DOHH2 (cell line): ENCODE measurements around the gene LRRN2.

Source experiments
- H3F3A ChIP-seq: fragments of 200-600 bp; sonication (generic), shearing (Covaris generic); 2 replicates; pipeline ENCODE4 v1.6.0; 2016; ENCODE audit warnings: antibody characterized with exemption, mild to moderate bottlenecking; ENCODE audit not compliant: control insufficient read depth, insufficient read depth
- H3K27ac ChIP-seq: fragments of 200-600 bp; sonication (generic); 2 replicates; pipeline ENCODE4 v1.5.1; 2014; ENCODE audit warnings: low read depth, mild to moderate bottlenecking, low read length, moderate library complexity
- H3K27me3 ChIP-seq: fragments of 200-600 bp; sonication (generic); 2 replicates; pipeline ENCODE4 v1.6.1; 2014; ENCODE audit warnings: mild to moderate bottlenecking, low read length, mixed read lengths; ENCODE audit not compliant: control insufficient read depth
- H3K36me3 ChIP-seq: fragments of 200-600 bp; sonication (generic); 2 replicates; pipeline ENCODE4 v1.6.1; 2014; ENCODE audit warnings: mild to moderate bottlenecking, low read length, moderate library complexity, mixed read lengths; ENCODE audit not compliant: control insufficient read depth
- H3K4me1 ChIP-seq: fragments of 200-600 bp; sonication (generic); 2 replicates; pipeline ENCODE4 v1.6.1; 2014; ENCODE audit warnings: mild to moderate bottlenecking, low read length, mixed read lengths; ENCODE audit not compliant: control insufficient read depth
- H3K4me2 ChIP-seq: fragments of 200-600 bp; sonication (generic); 2 replicates; pipeline ENCODE4 v1.6.0; 2014; ENCODE audit warnings: mild to moderate bottlenecking, low read length, moderate library complexity
- H3K4me3 ChIP-seq: fragments of 200-600 bp; sonication (generic); 2 replicates; pipeline ENCODE4 v1.5.1; 2014; ENCODE audit warnings: mild to moderate bottlenecking, low read length, mixed read lengths
- H3K79me2 ChIP-seq: fragments of 200-600 bp; sonication (generic); 2 replicates; pipeline ENCODE4 v1.6.1; 2014; ENCODE audit warnings: mild to moderate bottlenecking, low read length, mixed read lengths; ENCODE audit not compliant: control insufficient read depth
- H3K9me2 ChIP-seq: fragments of 200-600 bp; sonication (generic); replicated peaks from 2 replicates; pipeline ENCODE4 v1.6.1; 2014; ENCODE audit warnings: mild to moderate bottlenecking, low read length, mixed read lengths; ENCODE audit not compliant: control insufficient read depth
- H3K9me3 ChIP-seq: fragments of 200-600 bp; sonication (generic); 2 replicates; pipeline ENCODE4 v1.6.1; 2014; ENCODE audit warnings: antibody characterized with exemption, low read length, mixed read lengths; ENCODE audit not compliant: control insufficient read depth, insufficient read depth
- H4K20me1 ChIP-seq: fragments of 200-600 bp; sonication (generic); 2 replicates; pipeline ENCODE4 v1.6.0; 2014; ENCODE audit warnings: low read depth, mild to moderate bottlenecking, antibody characterized with exemption, low read length, moderate library complexity; ENCODE audit not compliant: control insufficient read depth, insufficient read depth
- CTCF ChIP-seq: fragments of 200-600 bp; sonication (generic); IDR thresholded peaks from one replicate; pipeline ENCODE4 v1.5.1; 2014; ENCODE audit warnings: antibody characterized with exemption, mild to moderate bottlenecking, low read depth, low read length; ENCODE audit not compliant: poor library complexity, severe bottlenecking
- EZH2phosphoT487 ChIP-seq: fragments of 200-600 bp; sonication (generic); IDR thresholded peaks from 2 replicates; pipeline ENCODE4 v1.6.1; 2017; ENCODE audit warnings: borderline replicate concordance, mild to moderate bottlenecking, antibody characterized with exemption, low read length, moderate library complexity, mixed read lengths

LRRN2 gene

GRCh38 chr1:204650911-204651570 is 34.5 kb downstream of the LRRN2 start:
- Histone ChIP-seq H3F3A (no peaks in the 10 kb centered on the region), H3K9me2 (no peaks in the 10 kb centered on the region), H3K79me2 (no peaks in the 10 kb centered on the region), H3K4me2 (no peak overlapping the region), H4K20me1 (no peaks in the 10 kb centered on the region), H3K9me3 (no peaks in the 10 kb centered on the region), H3K4me1 (no peaks in the 10 kb centered on the region), H3K4me3 (no peak overlapping the region), H3K36me3 (no peaks in the 10 kb centered on the region), H3K27ac (no peak overlapping the region), H3K27me3 (peaks cover 20% of the 10 kb centered on the region)
- TF ChIP-seq CTCF (no peak), EZH2phosphoT487 (no peak)

GRCh38 chr1:204649721-204650521 is 35.6 kb downstream of the LRRN2 start:
- Histone ChIP-seq H3K9me3 (no peaks in the 10 kb centered on the region), H3K79me2 (no peaks in the 10 kb centered on the region), H3F3A (no peaks in the 10 kb centered on the region), H4K20me1 (no peaks in the 10 kb centered on the region), H3K4me3 (no peak overlapping the region), H3K27me3 (peaks cover 20% of the 10 kb centered on the region), H3K27ac (no peak overlapping the region), H3K4me1 (no peaks in the 10 kb centered on the region), H3K36me3 (no peaks in the 10 kb centered on the region), H3K9me2 (no peaks in the 10 kb centered on the region), H3K4me2 (no peak overlapping the region)
- TF ChIP-seq EZH2phosphoT487 (no peak), CTCF (no peak)

- Histone ChIP-seq H4K20me1 (no peaks in the 10 kb centered on the region), H3K27ac (no peak overlapping the region), H3F3A (no peaks in the 10 kb centered on the region), H3K9me2 (no peaks in the 10 kb centered on the region), H3K27me3 (peaks cover 20% of the 10 kb centered on the region), H3K4me2 (no peak overlapping the region), H3K4me1 (no peaks in the 10 kb centered on the region), H3K79me2 (no peaks in the 10 kb centered on the region), H3K9me3 (no peaks in the 10 kb centered on the region), H3K4me3 (no peak overlapping the region), H3K36me3 (no peaks in the 10 kb centered on the region)
- TF ChIP-seq CTCF (no peak), EZH2phosphoT487 (no peak)
Measured at GRCh38 chr1:204648576-204648975, 37.0 kb downstream of the LRRN2 start.
